Measurements from ENCODE around the gene CAV3. TPM values are rescaled to one million over a fixed set of nuclear protein-coding genes. Genes with fewer than 3 reads are reported as not detected.

Gene CAV3
- total and polyA plus RNA-seq, 7 donors: 20.5 to 71.1 (median 49.3) TPM

DNA sequence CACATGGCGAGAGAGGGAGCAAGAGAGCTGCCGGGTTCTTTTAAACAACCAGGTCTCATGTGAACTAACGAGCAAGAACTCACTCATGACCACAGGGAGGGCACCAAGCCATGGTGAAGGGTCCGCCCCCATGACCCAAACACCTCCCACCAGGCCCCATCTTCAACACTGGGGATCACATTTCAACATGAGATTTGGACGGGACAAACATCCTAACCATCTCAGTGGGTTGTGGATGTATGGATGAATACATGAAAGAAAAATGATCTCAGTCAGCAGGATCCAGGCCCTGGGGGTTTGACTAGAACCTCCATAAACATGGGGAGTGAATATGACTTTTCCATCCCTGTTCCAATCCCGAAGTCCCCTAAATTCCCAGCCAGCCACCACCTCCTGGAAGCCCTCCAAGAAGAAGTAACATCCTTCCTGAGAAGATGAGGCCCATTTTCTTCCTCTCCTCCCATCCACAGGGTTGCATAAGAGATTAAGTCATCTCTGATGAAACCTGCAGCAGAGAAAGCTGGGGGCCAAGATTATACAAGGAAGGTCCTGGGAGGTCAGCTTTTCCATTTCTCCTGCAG lies 9.5 kb downstream of the CAV3 start:
- Histone ChIP-seq H3K27me3 (ENCODE audit: insufficient read depth in 3 of 3, low read length in 2 of 3) (no peaks in the 10 kb centered on the region), H3K4me1 (peaks cover 42% of the 10 kb centered on the region), H3K9me3 (no peaks in the 10 kb centered on the region), H3K4me3 (no peak overlapping the region), H3K27ac (no peak overlapping the region), H3K36me3 (ENCODE audit: insufficient read depth in 1 of 2, low read depth in 1 of 2) (peaks cover 0 to 20% of the 10 kb centered on the region in 2 donors)
- TF ChIP-seq, protein P1, sequence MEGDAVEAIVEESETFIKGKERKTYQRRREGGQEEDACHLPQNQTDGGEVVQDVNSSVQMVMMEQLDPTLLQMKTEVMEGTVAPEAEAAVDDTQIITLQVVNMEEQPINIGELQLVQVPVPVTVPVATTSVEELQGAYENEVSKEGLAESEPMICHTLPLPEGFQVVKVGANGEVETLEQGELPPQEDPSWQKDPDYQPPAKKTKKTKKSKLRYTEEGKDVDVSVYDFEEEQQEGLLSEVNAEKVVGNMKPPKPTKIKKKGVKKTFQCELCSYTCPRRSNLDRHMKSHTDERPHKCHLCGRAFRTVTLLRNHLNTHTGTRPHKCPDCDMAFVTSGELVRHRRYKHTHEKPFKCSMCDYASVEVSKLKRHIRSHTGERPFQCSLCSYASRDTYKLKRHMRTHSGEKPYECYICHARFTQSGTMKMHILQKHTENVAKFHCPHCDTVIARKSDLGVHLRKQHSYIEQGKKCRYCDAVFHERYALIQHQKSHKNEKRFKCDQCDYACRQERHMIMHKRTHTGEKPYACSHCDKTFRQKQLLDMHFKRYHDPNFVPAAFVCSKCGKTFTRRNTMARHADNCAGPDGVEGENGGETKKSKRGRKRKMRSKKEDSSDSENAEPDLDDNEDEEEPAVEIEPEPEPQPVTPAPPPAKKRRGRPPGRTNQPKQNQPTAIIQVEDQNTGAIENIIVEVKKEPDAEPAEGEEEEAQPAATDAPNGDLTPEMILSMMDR (IDR thresholded peaks at IDR 0.05): no peak
- ATAC-seq (peak in 2 of 4 donors; percentile 20 to 49), DNase-seq (peak in 1 of 2 donors; percentile 62)
- 36 to 61% (median 48%) methylated on average over 6 of the region's 6 CpGs for WGBS, 3 donors
- intact Hi-C loops (cut with DNase I): no loop called here

- 90 to 100% (median 92%) methylated on average over 3 of the region's 3 CpGs for WGBS, 3 donors
- peaks cover 0 to 20% of the 10 kb centered on the region in 2 donors for H3K36me3 ChIP-seq (ENCODE audit: insufficient read depth in 1 of 2, low read depth in 1 of 2)
- no peaks in the 10 kb centered on the region for H3K27me3 ChIP-seq (ENCODE audit: insufficient read depth in 3 of 3, low read length in 2 of 3)
- TF ChIP-seq, protein P1 (IDR thresholded peaks at IDR 0.05): no peak
- no peak for DNase-seq
- H3K4me3 ChIP-seq: no peak overlapping the region
- intact Hi-C loops (cut with DNase I): no loop called here
- no peak for ATAC-seq
- peaks cover 42% of the 10 kb centered on the region for H3K4me1 ChIP-seq
- H3K27ac ChIP-seq: no peak overlapping the region
- no peaks in the 10 kb centered on the region for H3K9me3 ChIP-seq
Measured at GRCh38 chr3:8743911-8744310, 10.3 kb downstream of the CAV3 start.

- ATAC-seq (no peak), DNase-seq (no peak)
- WGBS, 3 donors: 87 to 92% (median 91%) methylated on average over 25 of the region's 25 CpGs
- Histone ChIP-seq H3K4me3 (no peak overlapping the region), H3K9me3 (no peaks in the 10 kb centered on the region), H3K4me1 (peaks cover 26% of the 10 kb centered on the region), H3K27ac (no peak overlapping the region), H3K27me3 (ENCODE audit: insufficient read depth in 3 of 3, low read length in 2 of 3) (no peaks in the 10 kb centered on the region), H3K36me3 (ENCODE audit: insufficient read depth in 1 of 2, low read depth in 1 of 2) (peaks cover 0 to 20% of the 10 kb centered on the region in 2 donors)
- TF ChIP-seq, protein P1 (IDR thresholded peaks at IDR 0.05): no peak
- intact Hi-C loops (cut with DNase I): no loop called here
Measured at GRCh38 chr3:8745619-8746370, 12.2 kb downstream of the CAV3 start.

DNA sequence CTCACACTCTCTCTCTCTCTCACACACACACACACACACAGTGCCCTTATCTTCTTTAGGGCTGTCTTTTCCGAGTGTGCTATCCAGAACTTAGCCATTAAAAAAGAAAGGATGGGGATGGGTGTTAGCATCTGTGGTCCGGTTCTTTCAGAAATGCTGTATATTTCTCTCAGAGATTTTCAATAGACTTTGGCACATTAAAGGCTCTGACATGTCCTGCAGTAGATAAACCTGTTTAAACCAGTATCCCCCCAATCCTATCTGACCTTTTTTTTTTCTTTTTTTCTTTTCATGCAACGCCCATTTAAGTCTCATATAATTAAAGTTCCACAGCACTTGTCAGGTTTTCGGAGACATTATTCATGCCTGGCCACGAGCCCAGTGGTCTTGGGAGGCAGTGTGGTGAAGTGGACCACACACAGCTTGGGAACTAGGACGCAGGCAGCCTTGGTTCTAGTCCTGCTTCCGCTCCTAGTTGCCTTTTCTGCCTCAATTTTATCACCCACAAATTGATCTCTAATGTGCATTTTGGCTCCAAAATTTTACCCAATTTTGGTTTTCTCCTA lies 13.3 kb downstream of the CAV3 start:
- ATAC-seq (no peak), DNase-seq (no peak)
- Histone ChIP-seq H3K9me3 (no peaks in the 10 kb centered on the region), H3K27me3 (ENCODE audit: insufficient read depth in 3 of 3, low read length in 2 of 3) (no peaks in the 10 kb centered on the region), H3K27ac (no peak overlapping the region), H3K36me3 (ENCODE audit: insufficient read depth in 1 of 2, low read depth in 1 of 2) (peaks cover 0 to 20% of the 10 kb centered on the region in 2 donors), H3K4me3 (no peak overlapping the region), H3K4me1 (peaks cover 17% of the 10 kb centered on the region)
- TF ChIP-seq, protein P1 (IDR thresholded peaks at IDR 0.05): no peak
- intact Hi-C loops (cut with DNase I): no loop called here
- WGBS, 3 donors: 69 to 73% (median 71%) methylated on average over 7 of the region's 7 CpGs

Data from psoas muscle (tissue), 8 donors.